Measurements from ENCODE around the gene CLCN4. TPM values are rescaled to one million over a fixed set of nuclear protein-coding genes. Genes with fewer than 3 reads are reported as not detected.

The CLCN4 gene
- total RNA-seq, 1 experiment from 2014 or later, result 10.9 TPM

GRCh38 chrX:10120331-10120730 is 36.4 kb upstream of the CLCN4 start:
- no peak for DNase-seq (ENCODE audit: low read depth in 1 of 2, low spot score in 2 of 2)
- no peaks in the 10 kb centered on the region for H3K4me1 ChIP-seq (replicated peaks)
- 0 out of 2 replicates have a peak, but pooled peaks cover 6% of the 10 kb centered on the region for H3K9me3 ChIP-seq (replicated peaks)
- peaks cover 47% of the 10 kb centered on the region for H3K36me3 ChIP-seq
- H3K27ac ChIP-seq, result no peak overlapping the region
- no peak overlapping the region for H3K4me3 ChIP-seq
- no peaks in the 10 kb centered on the region for H3K27me3 ChIP-seq (replicated peaks)

- H3K27me3 ChIP-seq (replicated peaks), result no peaks in the 10 kb centered on the region
These were observed 35.9 kb upstream of the CLCN4 start for GRCh38 chrX:10120828-10121227.

GRCh38 chrX:10121787-10122186 is 35.0 kb upstream of the CLCN4 start:
- H3K9me3 ChIP-seq (replicated peaks), result 0 out of 2 replicates have a peak, but pooled peaks cover 6% of the 10 kb centered on the region
- no peaks in the 10 kb centered on the region for H3K27me3 ChIP-seq (replicated peaks)
- no peak for DNase-seq (ENCODE audit: low read depth in 1 of 2, low spot score in 2 of 2)
- no peak overlapping the region for H3K4me3 ChIP-seq
- no peaks in the 10 kb centered on the region for H3K4me1 ChIP-seq (replicated peaks)
- peaks cover 43% of the 10 kb centered on the region for H3K36me3 ChIP-seq
- no peak overlapping the region for H3K27ac ChIP-seq

More at GRCh38 chrX:10120828-10121227, 35.9 kb upstream of the CLCN4 start:
- Histone ChIP-seq H3K9me3 (replicated peaks) (0 out of 2 replicates have a peak, but pooled peaks cover 6% of the 10 kb centered on the region), H3K4me3 (no peak overlapping the region), H3K36me3 (peaks cover 47% of the 10 kb centered on the region), H3K27ac (no peak overlapping the region), H3K4me1 (replicated peaks) (no peaks in the 10 kb centered on the region)
- no peak for DNase-seq (ENCODE audit: low read depth in 1 of 2, low spot score in 2 of 2)

- H3K36me3 ChIP-seq, result peaks cover 24% of the 10 kb centered on the region
- DNase-seq (ENCODE audit: low read depth in 1 of 2, low spot score in 2 of 2), result no peak
- H3K4me3 ChIP-seq, result no peak overlapping the region
- H3K27ac ChIP-seq, result no peak overlapping the region
- H3K27me3 ChIP-seq (replicated peaks), result no peaks in the 10 kb centered on the region
- H3K4me1 ChIP-seq (replicated peaks), result no peaks in the 10 kb centered on the region
- 0 out of 2 replicates have a peak, but pooled peaks cover 3% of the 10 kb centered on the region for H3K9me3 ChIP-seq (replicated peaks)
These were observed 32.1 kb upstream of the CLCN4 start for GRCh38 chrX:10124506-10125247.

GRCh38 chrX:10125248-10125615 is 31.5 kb upstream of the CLCN4 start:
- no peak for DNase-seq (ENCODE audit: low read depth in 1 of 2, low spot score in 2 of 2)
- Histone ChIP-seq H3K27me3 (replicated peaks) (no peaks in the 10 kb centered on the region), H3K9me3 (replicated peaks) (0 out of 2 replicates have a peak, but pooled peaks cover 3% of the 10 kb centered on the region), H3K4me3 (no peak overlapping the region), H3K4me1 (replicated peaks) (no peaks in the 10 kb centered on the region), H3K36me3 (peaks cover 20% of the 10 kb centered on the region), H3K27ac (no peak overlapping the region)

GRCh38 chrX:10126044-10126443 is 30.7 kb upstream of the CLCN4 start:
- H3K4me1 ChIP-seq (replicated peaks), result no peaks in the 10 kb centered on the region
- H3K27me3 ChIP-seq (replicated peaks), result no peaks in the 10 kb centered on the region
- no peak overlapping the region for H3K4me3 ChIP-seq
- no peak overlapping the region for H3K27ac ChIP-seq
- peaks cover 12% of the 10 kb centered on the region for H3K36me3 ChIP-seq
- H3K9me3 ChIP-seq (replicated peaks), result no peaks in the 10 kb centered on the region
- DNase-seq (ENCODE audit: low read depth in 1 of 2, low spot score in 2 of 2), result no peak

GRCh38 chrX:10126834-10127233 is 29.9 kb upstream of the CLCN4 start:
- Histone ChIP-seq H3K4me1 (replicated peaks) (no peaks in the 10 kb centered on the region), H3K27ac (no peak overlapping the region), H3K27me3 (replicated peaks) (no peaks in the 10 kb centered on the region), H3K36me3 (peaks cover 8% of the 10 kb centered on the region; the same call in 1 of the 2 replicates), H3K9me3 (replicated peaks) (no peaks in the 10 kb centered on the region), H3K4me3 (no peak overlapping the region)
- DNase-seq (ENCODE audit: low read depth in 1 of 2, low spot score in 2 of 2), result no peak

- H3K9me3 ChIP-seq (replicated peaks), result no peaks in the 10 kb centered on the region
- H3K36me3 ChIP-seq, result peaks cover 5% of the 10 kb centered on the region; the same call in 1 of the 2 replicates
- no peaks in the 10 kb centered on the region for H3K27me3 ChIP-seq (replicated peaks)
- no peaks in the 10 kb centered on the region for H3K4me1 ChIP-seq (replicated peaks)
- no peak overlapping the region for H3K4me3 ChIP-seq
- H3K27ac ChIP-seq, result no peak overlapping the region
- DNase-seq (ENCODE audit: low read depth in 1 of 2, low spot score in 2 of 2), result no peak
These were observed 28.4 kb upstream of the CLCN4 start for GRCh38 chrX:10128386-10128785.

GRCh38 chrX:10129229-10129628 is 27.5 kb upstream of the CLCN4 start:
- Histone ChIP-seq H3K4me3 (no peak overlapping the region), H3K4me1 (replicated peaks) (no peaks in the 10 kb centered on the region), H3K27me3 (replicated peaks) (no peaks in the 10 kb centered on the region), H3K36me3 (peaks cover 6% of the 10 kb centered on the region; the same call in 1 of the 2 replicates), H3K9me3 (replicated peaks) (no peaks in the 10 kb centered on the region), H3K27ac (no peak overlapping the region)
- DNase-seq (ENCODE audit: low read depth in 1 of 2, low spot score in 2 of 2), result no peak

- Histone ChIP-seq H3K27me3 (replicated peaks) (no peaks in the 10 kb centered on the region), H3K36me3 (peaks cover 6% of the 10 kb centered on the region; the same call in 1 of the 2 replicates), H3K4me1 (replicated peaks) (no peaks in the 10 kb centered on the region), H3K4me3 (no peak overlapping the region), H3K27ac (no peak overlapping the region), H3K9me3 (replicated peaks) (no peaks in the 10 kb centered on the region)
- DNase-seq (ENCODE audit: low read depth in 1 of 2, low spot score in 2 of 2), result no peak
These were observed 26.4 kb upstream of the CLCN4 start for GRCh38 chrX:10130354-10130753.

- H3K9me3 ChIP-seq (replicated peaks), result no peaks in the 10 kb centered on the region
- H3K4me1 ChIP-seq (replicated peaks), result no peaks in the 10 kb centered on the region
- H3K36me3 ChIP-seq, result peaks cover 6% of the 10 kb centered on the region; the same call in 1 of the 2 replicates
- no peak overlapping the region for H3K4me3 ChIP-seq
- no peak for DNase-seq (ENCODE audit: low read depth in 1 of 2, low spot score in 2 of 2)
- H3K27me3 ChIP-seq (replicated peaks), result no peaks in the 10 kb centered on the region
- no peak overlapping the region for H3K27ac ChIP-seq
These were observed 22.6 kb upstream of the CLCN4 start for GRCh38 chrX:10133980-10134676.

GRCh38 chrX:10134921-10135320 is 21.9 kb upstream of the CLCN4 start:
- no peak overlapping the region for H3K4me3 ChIP-seq
- no peaks in the 10 kb centered on the region for H3K27me3 ChIP-seq (replicated peaks)
- no peak overlapping the region for H3K27ac ChIP-seq
- peaks cover 3% of the 10 kb centered on the region; the same call in 1 of the 2 replicates for H3K36me3 ChIP-seq
- H3K4me1 ChIP-seq (replicated peaks), result no peaks in the 10 kb centered on the region
- no peak for DNase-seq (ENCODE audit: low read depth in 1 of 2, low spot score in 2 of 2)
- no peaks in the 10 kb centered on the region for H3K9me3 ChIP-seq (replicated peaks)

GRCh38 chrX:10135561-10136399 is 21.0 kb upstream of the CLCN4 start:
- no peak for DNase-seq (ENCODE audit: low read depth in 1 of 2, low spot score in 2 of 2)
- Histone ChIP-seq H3K9me3 (replicated peaks) (no peaks in the 10 kb centered on the region), H3K27ac (no peak overlapping the region), H3K36me3 (peaks cover 3% of the 10 kb centered on the region), H3K4me3 (no peak overlapping the region), H3K27me3 (replicated peaks) (no peaks in the 10 kb centered on the region), H3K4me1 (replicated peaks) (no peaks in the 10 kb centered on the region)

Data from SJSA1 (cell line).